ENCODE measurements around the gene LRAT. TPM values are rescaled to one million over a fixed set of nuclear protein-coding genes. Genes with fewer than 3 reads are reported as not detected.

LRAT gene
- total and polyA plus RNA-seq, 4 donors = 0.13 to 0.63 (median 0.48) TPM

- Histone ChIP-seq H3K4me3 (no peak overlapping the region), H3K36me3 (ENCODE audit: control insufficient read depth in 4 of 4, insufficient read depth in 4 of 4, low read length in 4 of 4) (no peaks in the 10 kb centered on the region), H3K9me3 (ENCODE audit: control insufficient read depth in 4 of 4, insufficient read depth in 3 of 4, low read length in 3 of 4) (peaks cover 0 to 4% (median 0%) of the 10 kb centered on the region in 4 donors), H3K27me3 (ENCODE audit: control insufficient read depth in 3 of 3, insufficient read depth in 3 of 3, low read length in 2 of 3) (peaks cover 0 to 49% (median 37%) of the 10 kb centered on the region in 3 donors), H3K4me1 (ENCODE audit: control insufficient read depth in 5 of 5, insufficient read depth in 5 of 5, low read length in 5 of 5) (peaks cover 0 to 28% (median 6%) of the 10 kb centered on the region in 5 donors), H3K9ac (ENCODE audit: insufficient read depth in 1 of 2, low read length in 2 of 2) (no peak overlapping the region), H3K27ac (ENCODE audit: low read depth in 1 of 2, low read length in 1 of 2) (no peak overlapping the region)
- DNase-seq (no peak), ATAC-seq (ENCODE audit: insufficient read depth, low FRiP score) (no peak)
- TF ChIP-seq, protein P1, sequence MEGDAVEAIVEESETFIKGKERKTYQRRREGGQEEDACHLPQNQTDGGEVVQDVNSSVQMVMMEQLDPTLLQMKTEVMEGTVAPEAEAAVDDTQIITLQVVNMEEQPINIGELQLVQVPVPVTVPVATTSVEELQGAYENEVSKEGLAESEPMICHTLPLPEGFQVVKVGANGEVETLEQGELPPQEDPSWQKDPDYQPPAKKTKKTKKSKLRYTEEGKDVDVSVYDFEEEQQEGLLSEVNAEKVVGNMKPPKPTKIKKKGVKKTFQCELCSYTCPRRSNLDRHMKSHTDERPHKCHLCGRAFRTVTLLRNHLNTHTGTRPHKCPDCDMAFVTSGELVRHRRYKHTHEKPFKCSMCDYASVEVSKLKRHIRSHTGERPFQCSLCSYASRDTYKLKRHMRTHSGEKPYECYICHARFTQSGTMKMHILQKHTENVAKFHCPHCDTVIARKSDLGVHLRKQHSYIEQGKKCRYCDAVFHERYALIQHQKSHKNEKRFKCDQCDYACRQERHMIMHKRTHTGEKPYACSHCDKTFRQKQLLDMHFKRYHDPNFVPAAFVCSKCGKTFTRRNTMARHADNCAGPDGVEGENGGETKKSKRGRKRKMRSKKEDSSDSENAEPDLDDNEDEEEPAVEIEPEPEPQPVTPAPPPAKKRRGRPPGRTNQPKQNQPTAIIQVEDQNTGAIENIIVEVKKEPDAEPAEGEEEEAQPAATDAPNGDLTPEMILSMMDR (IDR thresholded peaks at IDR 0.05; ENCODE audit: control extremely low read depth, extremely low read depth) = no peak
Measured at GRCh38 chr4:154739111-154739510, 4.7 kb upstream of the LRAT start.

GRCh38 chr4:154740462-154740861 lies 3.3 kb upstream of the LRAT start:
- H3K9me3 ChIP-seq (ENCODE audit: control insufficient read depth in 4 of 4, insufficient read depth in 3 of 4, low read length in 3 of 4) = peaks cover 0 to 9% (median 0%) of the 10 kb centered on the region in 4 donors
- no peak overlapping the region for H3K4me3 ChIP-seq
- H3K27me3 ChIP-seq (ENCODE audit: control insufficient read depth in 3 of 3, insufficient read depth in 3 of 3, low read length in 2 of 3) = peaks cover 0 to 62% (median 47%) of the 10 kb centered on the region in 3 donors
- 60 to 78% methylated on average over 24 of the region's 24 CpGs for WGBS, 2 donors
- DNase-seq (no peak), ATAC-seq (ENCODE audit: insufficient read depth, low FRiP score) (no peak)
- no peaks in the 10 kb centered on the region for H3K36me3 ChIP-seq (ENCODE audit: control insufficient read depth in 4 of 4, insufficient read depth in 4 of 4, low read length in 4 of 4)
- no peak overlapping the region for H3K27ac ChIP-seq (ENCODE audit: low read depth in 1 of 2, low read length in 1 of 2)
- TF ChIP-seq, protein P1 (IDR thresholded peaks at IDR 0.05; ENCODE audit: control extremely low read depth, extremely low read depth) = no peak
- H3K4me1 ChIP-seq (ENCODE audit: control insufficient read depth in 5 of 5, insufficient read depth in 5 of 5, low read length in 5 of 5) = peaks cover 0 to 34% (median 12%) of the 10 kb centered on the region in 5 donors
- no peak overlapping the region for H3K9ac ChIP-seq (ENCODE audit: insufficient read depth in 1 of 2, low read length in 2 of 2)

- ATAC-seq (ENCODE audit: insufficient read depth, low FRiP score) (no peak), DNase-seq (peak in 2 of 3 donors; percentile 30 to 35)
- no peak overlapping the region for H3K27ac ChIP-seq (ENCODE audit: low read depth in 1 of 2, low read length in 1 of 2)
- H3K27me3 ChIP-seq (ENCODE audit: control insufficient read depth in 3 of 3, insufficient read depth in 3 of 3, low read length in 2 of 3) = peaks cover 0 to 69% (median 54%) of the 10 kb centered on the region in 3 donors
- H3K4me1 ChIP-seq (ENCODE audit: control insufficient read depth in 5 of 5, insufficient read depth in 5 of 5, low read length in 5 of 5) = peaks cover 0 to 34% (median 12%) of the 10 kb centered on the region in 5 donors
- H3K4me3 ChIP-seq = no peak overlapping the region
- WGBS, 2 donors = 11 to 25% methylated on average over 20 of the region's 20 CpGs
- no peak overlapping the region for H3K9ac ChIP-seq (ENCODE audit: insufficient read depth in 1 of 2, low read length in 2 of 2)
- TF ChIP-seq, protein P1 (IDR thresholded peaks at IDR 0.05; ENCODE audit: control extremely low read depth, extremely low read depth) = no peak
- no peaks in the 10 kb centered on the region for H3K36me3 ChIP-seq (ENCODE audit: control insufficient read depth in 4 of 4, insufficient read depth in 4 of 4, low read length in 4 of 4)
- H3K9me3 ChIP-seq (ENCODE audit: control insufficient read depth in 4 of 4, insufficient read depth in 3 of 4, low read length in 3 of 4) = peaks cover 0 to 9% (median 0%) of the 10 kb centered on the region in 4 donors
Measured at GRCh38 chr4:154741131-154741665, 2.6 kb upstream of the LRAT start.

Data from lung (tissue), 12 donors.